Prostate gland (tissue), 2 donors: ENCODE measurements around the gene MORC3.

Experiments
- POLR2A ChIP-seq: fragments of 450-650 bp; IDR thresholded peaks from one replicate; pipeline ENCODE4 v1.6.1; 2016; ENCODE audit warnings: antibody characterized with exemption, mild to moderate bottlenecking
- TF ChIP-seq, protein P1 (sequence below), 4 experiments: fragments of 200-600 bp in 2 of 4; fragments of 450-650 bp in 2 of 4; sonication (generic) in 2 of 4; IDR thresholded peaks; 1 replicate in 3 of 4; 2 replicates in 1 of 4; pipeline ENCODE4 v1.5.1; 2016 to 2019; ENCODE audit warnings: antibody characterized with exemption in 4 of 4, mild to moderate bottlenecking in 2 of 4, moderate library complexity in 2 of 4

GRCh38 chr21:36377391-36377842 lies 57.4 kb downstream of the MORC3 start:
- TF ChIP-seq, protein P1, sequence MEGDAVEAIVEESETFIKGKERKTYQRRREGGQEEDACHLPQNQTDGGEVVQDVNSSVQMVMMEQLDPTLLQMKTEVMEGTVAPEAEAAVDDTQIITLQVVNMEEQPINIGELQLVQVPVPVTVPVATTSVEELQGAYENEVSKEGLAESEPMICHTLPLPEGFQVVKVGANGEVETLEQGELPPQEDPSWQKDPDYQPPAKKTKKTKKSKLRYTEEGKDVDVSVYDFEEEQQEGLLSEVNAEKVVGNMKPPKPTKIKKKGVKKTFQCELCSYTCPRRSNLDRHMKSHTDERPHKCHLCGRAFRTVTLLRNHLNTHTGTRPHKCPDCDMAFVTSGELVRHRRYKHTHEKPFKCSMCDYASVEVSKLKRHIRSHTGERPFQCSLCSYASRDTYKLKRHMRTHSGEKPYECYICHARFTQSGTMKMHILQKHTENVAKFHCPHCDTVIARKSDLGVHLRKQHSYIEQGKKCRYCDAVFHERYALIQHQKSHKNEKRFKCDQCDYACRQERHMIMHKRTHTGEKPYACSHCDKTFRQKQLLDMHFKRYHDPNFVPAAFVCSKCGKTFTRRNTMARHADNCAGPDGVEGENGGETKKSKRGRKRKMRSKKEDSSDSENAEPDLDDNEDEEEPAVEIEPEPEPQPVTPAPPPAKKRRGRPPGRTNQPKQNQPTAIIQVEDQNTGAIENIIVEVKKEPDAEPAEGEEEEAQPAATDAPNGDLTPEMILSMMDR (IDR thresholded peaks at IDR 0.05) = no peak
- TF ChIP-seq POLR2A = no peak
